SKM-1 treated with dmso at 0.1 percent for 144 hours (cell line): ENCODE measurements around the gene DUSP14.
A peak's percentile ranks its signal among the peaks of the same experiment; 100 is the strongest.

Experiments
- DNase-seq: peaks from one replicate; lab custom pipeline; 2025; ENCODE audit not compliant: unreplicated experiment; lab: John Stamatoyannopoulos, UW

Gene DUSP14

DNA sequence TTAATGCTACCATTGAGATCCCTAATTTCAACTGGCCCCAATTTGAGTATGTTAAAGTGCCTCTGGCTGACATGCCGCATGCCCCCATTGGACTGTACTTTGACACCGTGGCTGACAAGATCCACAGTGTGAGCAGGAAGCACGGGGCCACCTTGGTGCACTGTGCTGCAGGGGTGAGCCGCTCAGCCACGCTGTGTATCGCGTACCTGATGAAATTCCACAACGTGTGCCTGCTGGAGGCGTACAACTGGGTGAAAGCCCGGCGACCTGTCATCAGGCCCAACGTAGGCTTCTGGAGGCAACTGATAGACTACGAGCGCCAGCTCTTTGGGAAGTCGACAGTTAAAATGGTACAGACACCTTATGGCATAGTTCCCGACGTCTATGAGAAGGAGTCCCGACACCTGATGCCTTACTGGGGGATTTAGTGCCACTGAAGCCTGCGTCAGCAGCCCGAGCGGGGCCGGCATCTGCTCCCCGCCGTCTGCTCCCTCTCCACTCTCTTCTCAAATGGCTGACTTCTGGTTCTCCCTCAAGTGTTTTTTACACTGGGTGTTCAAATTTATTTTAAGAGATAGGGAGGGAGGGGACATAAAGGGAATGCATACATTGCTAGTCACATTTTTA is 22.9 kb downstream of the DUSP14 start:
- no peak for DNase-seq

GRCh38 chr17:37513711-37514110 is 24.0 kb downstream of the DUSP14 start:
- no peak for DNase-seq

DNA sequence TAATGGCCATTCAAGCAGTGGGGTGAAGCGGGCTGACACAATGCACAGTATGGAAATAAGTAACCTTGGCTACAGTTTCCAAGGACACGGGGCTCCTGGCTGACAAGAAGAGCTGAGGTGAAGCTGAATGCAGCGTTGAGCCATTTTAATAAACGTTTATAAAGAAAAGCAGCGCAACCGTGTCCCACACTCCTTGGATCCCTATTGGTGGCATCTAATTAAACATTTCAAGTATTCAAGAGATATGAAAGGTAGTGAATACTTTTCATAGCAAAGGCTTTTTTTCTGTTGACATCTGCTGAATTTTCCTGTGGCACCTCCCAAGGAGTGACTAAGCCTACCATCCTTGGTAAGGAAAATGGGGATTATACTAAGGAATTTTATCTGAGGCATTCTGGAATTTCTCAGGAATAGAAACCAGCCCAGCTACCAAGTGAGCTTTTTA is 26.5 kb downstream of the DUSP14 start:
- DNase-seq = no peak

- no peak for DNase-seq
Observed at GRCh38 chr17:37517881-37518280, 28.2 kb downstream of the DUSP14 start.

DNA sequence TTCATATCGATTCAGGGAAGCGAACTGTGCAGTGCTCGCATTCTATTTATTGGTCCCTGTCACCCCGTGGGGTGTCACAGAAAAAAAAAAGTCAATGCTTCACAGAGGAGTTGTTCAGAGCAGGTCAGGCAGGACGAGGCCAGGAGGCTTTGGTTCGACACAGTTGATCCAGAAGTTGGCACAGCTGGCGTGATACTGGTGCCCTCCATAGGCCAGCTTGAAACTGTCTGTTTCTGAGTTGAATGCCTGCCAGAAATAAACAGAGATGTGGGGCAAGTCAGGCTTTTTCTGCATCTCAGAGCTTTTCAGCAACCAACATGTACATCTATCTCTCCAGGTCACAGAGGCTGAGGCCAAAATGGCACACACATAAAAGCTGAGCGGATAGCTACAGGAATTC is 29.1 kb downstream of the DUSP14 start:
- DNase-seq = no peak

DNA sequence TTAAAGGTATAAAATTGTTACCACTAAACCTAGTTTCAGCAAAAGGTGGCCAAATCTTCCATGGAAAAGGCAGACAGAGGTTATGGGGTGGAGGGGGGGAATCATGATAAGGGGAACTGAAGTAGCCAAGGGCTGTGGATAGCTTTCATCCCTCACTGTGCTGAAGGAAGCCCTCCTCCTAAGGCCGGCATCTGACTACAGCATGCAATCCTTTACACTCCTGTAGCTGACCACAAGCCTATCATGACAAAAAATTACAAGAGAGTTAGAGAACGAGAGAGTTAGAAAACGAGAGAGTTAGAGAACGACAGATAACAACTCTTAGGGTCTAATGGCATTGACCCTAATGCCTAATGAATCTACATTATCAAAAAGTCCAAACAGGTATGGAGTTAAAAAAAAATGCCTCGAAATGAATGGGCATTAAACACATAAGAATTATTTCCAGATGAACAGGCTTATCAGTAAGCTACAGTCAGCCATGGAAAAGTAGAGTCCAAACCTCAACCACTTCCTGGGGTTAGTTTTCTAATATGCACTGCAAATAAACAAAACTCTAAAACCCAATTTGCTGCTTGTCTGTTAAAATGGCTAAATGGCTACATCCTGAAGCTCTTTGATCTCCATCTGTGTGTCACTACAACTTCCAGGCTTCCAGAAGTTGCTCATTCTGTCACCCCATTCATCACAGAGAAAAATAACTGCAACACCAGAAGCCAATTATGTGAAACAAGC is 29.7 kb downstream of the DUSP14 start:
- DNase-seq = no peak

- DNase-seq = no peak
Observed at GRCh38 chr17:37520174-37520573, 30.5 kb downstream of the DUSP14 start.

GRCh38 chr17:37521821-37522220 is 32.1 kb downstream of the DUSP14 start:
- DNase-seq = no peak

GRCh38 chr17:37523715-37524219 is 34.1 kb downstream of the DUSP14 start:
- DNase-seq = no peak

DNA sequence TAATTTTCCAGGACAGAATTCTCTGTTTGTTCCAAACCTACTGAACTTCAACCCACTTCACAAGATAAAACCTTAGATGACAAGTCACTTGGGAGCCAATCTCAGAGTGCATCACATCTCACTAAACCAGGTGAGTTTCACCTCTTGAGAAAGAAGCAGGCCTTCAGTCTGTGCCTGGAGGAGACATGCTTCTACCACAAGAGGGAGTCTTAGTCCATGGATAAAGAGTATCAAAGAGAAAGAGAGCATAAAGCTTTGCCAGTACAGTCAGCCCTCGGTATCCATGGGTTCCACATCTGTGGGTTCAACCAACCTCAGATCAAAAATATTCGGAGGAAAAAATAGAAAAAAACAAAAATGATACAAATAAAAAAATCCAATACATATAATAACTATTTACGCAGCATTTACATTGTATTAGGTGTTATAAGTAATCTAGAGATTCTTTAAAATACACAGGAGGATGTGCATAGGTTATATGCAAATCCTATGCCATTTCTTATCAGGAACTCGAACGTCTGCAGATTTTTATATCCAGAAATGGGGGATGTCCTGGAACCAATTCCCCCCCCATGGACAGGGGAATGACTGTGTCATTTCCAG is 37.7 kb downstream of the DUSP14 start:
- DNase-seq = peak; percentile 27

- DNase-seq = no peak
Observed at GRCh38 chr17:37530420-37530819, 40.7 kb downstream of the DUSP14 start.

DNA sequence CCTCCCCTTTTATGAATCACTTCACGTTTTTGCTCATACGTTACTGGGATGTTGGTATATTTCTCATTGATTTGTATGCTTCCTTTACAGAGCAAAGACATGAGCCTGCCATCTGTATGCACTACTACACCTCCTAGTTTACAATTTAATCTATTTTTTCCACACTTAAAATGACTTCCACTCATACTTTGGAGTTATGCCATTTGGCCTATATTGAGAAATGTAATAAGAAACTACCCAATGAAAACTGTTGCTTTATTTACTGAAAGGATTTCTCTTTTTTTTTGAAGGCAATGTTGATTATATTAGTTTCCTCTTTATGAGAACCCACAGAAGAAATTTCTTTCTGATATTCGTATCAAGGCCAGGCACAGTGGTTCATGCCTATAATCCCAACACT is 43.1 kb downstream of the DUSP14 start:
- no peak for DNase-seq

- DNase-seq = no peak
Observed at GRCh38 chr17:37535906-37536305, 46.2 kb downstream of the DUSP14 start.

GRCh38 chr17:37538981-37539659 is 49.4 kb downstream of the DUSP14 start:
- no peak for DNase-seq

DNA sequence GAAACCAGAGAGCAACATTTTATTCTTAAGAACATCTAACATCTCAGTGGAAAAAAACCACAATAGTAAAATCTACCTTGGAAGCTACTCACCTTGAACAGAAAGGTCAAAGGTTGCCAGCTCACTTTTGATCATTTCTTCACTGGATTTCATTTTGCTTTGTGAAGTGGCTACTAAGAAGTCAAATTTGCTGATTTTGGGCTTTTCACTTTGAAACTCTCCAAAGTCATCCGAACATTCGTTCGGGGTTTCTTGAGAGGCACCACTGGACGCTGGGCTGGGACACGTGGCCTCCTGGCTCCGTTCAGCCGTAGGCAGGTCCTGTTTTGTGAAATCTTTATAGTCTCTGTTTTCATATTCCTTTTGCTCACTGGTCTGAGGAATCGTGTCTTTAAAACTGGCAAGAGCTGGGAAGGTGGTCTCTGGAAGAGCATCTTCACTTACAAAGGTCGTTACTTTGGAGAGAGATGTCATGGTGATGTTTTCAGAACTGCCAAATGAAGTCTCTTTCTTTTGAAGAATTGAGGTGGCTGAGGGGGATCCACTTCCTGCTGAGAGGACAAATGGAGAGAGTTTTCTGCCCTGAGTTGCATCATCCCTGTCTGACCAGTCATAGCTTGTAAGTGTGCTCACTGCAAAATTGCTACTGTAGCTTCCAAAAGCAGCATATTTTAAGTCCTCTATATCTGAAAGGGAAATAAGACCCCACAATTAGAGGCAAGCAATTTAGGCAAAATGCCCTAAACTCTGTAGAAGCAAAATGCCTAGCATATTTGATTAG is 52.4 kb downstream of the DUSP14 start:
- no peak for DNase-seq

DNA sequence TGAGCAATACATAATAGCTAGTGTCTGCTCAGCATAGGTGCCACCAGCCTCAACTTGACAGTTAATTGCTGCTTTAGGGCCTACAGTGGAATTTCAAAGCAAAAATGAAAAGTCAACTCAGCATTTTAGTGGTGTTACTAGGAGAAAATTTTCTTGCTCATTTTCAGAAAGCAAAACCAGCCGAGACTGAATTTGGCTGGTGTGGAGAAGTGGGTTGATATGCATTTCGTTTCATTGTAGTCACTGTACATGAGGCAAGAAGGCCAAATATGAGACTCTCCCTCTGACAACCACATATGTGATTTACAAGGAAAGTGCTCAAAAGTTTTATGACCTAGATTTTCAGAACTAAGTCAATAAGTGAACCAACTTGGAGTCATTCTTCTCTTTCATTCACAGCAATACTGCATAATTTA is 54.0 kb downstream of the DUSP14 start:
- no peak for DNase-seq

GRCh38 chr17:37545486-37545885 is 55.8 kb downstream of the DUSP14 start:
- no peak for DNase-seq

DNA sequence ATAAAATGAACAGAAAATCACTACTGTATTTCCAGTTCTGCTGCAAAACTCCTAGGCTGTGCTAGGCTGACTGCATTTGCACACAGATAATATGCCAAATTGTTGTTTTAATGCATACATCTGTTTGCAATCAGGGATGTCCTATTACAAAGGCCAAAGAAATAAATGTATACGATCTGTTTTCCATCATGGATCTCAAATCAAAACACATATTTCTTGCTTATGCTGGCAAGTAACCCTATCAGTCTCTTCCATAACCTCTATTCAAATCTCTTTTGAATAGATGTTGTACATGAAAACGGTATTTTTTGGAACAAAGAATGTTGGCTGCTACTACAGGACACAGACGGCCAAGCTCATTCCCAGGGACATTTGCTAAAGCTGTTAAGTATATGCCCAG is 56.6 kb downstream of the DUSP14 start:
- DNase-seq = no peak

DNA sequence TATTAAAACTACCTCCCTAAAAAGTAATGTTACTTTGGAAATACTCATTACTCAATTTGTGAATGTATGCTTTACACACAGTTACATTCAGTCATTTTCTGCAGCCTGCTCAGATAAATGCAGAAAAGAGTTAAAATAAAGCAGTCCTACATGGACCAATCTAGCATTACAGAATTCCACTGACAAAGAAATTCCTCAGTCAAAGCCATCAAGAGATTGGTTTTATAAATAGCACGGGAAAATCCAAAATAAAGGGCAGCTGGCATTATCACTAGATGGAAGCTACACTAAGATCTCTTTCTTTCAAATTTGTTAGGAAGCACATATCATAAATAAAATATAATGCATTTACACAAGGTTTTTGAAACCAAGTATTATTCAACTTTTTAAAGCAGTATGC is 58.3 kb downstream of the DUSP14 start:
- no peak for DNase-seq

DNA sequence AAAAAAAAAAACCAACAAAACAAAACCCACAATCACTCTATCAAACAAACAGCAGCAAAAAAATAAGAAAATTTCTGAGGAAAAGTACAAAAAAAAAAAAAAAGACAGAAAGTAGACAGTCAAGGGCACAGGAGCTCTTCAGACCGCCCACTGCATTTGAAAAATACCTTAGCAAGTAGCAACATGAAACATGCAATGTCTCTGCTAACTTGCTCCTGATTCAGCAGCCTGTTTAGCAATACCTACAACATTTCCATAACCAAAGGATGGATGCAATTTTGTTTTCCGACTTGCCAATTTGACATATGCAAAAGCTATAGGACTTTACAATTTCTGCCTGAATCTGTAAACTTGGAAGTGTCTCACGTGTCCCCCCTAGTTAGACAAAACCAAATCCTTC is 62.1 kb downstream of the DUSP14 start:
- no peak for DNase-seq
